Astrocyte of the spinal cord (primary cell): Measurements from ENCODE around the gene GLIS2.

Source experiments
- DNase-seq: peaks from one replicate; pipeline ENCODE4 v3.0.0; 2011; ENCODE audit warnings: low read depth, low spot score
- H3K4me3 ChIP-seq: 2 replicates; pipeline ENCODE4 v1.5.1; 2011; ENCODE audit warnings: low read depth, mild to moderate bottlenecking, low read length, moderate library complexity
- CTCF ChIP-seq: IDR thresholded peaks from 2 replicates; pipeline ENCODE4 v1.5.1; 2012; ENCODE audit warnings: low read depth, mild to moderate bottlenecking, low read length, inconsistent platforms
- in situ Hi-C: cut with HindIII; loops from 2 replicates; pipeline ENCODE4 v1.10.0; 2017; ENCODE audit warnings: low sequenced_read_pairs

Gene GLIS2

DNA sequence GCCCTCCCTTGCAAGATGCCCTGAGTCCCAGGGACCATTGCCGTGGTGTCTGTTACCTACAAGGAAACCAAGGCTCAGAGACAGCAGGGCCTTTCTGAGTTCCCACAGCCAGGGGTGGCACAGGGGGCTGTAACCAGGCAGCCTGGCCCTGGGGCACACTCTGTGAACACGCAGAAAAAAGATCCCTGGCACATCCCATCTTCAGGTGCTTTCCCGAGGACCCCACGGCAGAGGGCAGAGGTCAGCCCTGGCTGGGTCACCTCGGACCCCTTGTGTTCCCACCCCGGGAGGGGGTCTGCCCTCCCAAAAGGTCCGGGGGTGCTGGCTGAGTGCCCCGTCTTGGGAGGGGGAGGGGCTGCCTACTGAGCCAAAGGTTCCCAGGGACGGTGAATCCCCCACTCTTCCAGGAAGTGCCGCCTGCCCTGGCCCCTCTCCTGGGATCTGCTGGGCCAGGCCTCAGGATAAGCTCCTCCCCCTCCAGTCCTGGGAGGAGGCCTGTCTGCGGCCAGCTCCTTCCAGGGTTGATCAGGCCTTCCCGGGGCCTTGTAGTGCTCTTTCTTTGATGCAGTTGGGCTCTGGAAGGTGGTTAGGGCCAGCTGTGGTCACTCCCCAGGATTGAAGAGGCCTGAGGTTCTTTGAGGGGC is 8.1 kb downstream of the GLIS2 start:
- no peak for TF ChIP-seq CTCF
- H3K4me3 ChIP-seq, result no peak overlapping the region
- peak; percentile 49 for DNase-seq
- in situ Hi-C loops, result no loop called here

DNA sequence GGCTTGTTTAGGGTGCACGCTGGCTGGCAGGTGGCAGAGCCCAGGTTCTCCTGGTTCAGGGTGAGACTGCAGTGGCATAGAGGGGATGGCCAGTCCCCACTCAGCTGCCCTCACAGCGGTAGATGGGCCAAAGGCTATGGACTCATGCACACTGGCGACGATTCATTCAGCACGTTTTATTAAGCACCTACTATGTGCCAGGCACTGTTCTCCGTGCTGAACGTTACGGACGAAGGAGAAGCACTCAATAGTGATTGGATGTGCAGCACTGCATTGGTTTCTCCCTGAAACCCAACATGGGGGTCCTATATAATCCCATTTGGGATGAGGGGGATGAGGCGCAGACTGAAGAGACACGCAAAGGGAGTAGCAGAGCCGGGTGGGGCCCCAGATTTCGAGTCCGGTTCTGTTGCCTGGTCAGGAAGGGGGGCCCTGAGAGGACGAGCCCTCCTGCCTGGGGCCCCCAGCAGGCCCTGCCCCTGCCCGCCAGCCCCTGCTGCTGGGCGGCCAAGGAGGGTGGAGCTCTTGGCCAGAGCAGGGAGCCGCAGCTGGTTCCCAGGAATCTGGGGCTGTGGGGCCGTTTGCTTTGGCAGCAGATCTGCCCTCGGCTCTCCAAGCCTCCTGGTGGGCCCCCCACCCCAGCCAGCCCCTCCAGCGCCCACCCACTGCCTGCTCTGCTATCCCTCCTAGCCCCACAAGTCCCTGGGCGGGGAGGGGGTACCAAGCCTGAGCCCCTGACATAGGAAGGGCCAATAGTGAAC is 8.8 kb downstream of the GLIS2 start:
- TF ChIP-seq CTCF, result no peak
- DNase-seq, result no peak
- in situ Hi-C loops, result no loop called here

GRCh38 chr16:4325253-4325758 is 9.4 kb downstream of the GLIS2 start:
- in situ Hi-C loops, result no loop called here
- no peak for TF ChIP-seq CTCF
- H3K4me3 ChIP-seq, result no peak overlapping the region
- no peak for DNase-seq

More for the DNA sequence above, 8.8 kb downstream of the GLIS2 start:
- H3K4me3 ChIP-seq, result no peak overlapping the region

- peak overlapping the region; percentile 17 for H3K4me3 ChIP-seq
- in situ Hi-C loops, result no loop called here
- DNase-seq, result no peak
- no peak for TF ChIP-seq CTCF
Observed at GRCh38 chr16:4327386-4328045, 11.6 kb downstream of the GLIS2 start.

DNA sequence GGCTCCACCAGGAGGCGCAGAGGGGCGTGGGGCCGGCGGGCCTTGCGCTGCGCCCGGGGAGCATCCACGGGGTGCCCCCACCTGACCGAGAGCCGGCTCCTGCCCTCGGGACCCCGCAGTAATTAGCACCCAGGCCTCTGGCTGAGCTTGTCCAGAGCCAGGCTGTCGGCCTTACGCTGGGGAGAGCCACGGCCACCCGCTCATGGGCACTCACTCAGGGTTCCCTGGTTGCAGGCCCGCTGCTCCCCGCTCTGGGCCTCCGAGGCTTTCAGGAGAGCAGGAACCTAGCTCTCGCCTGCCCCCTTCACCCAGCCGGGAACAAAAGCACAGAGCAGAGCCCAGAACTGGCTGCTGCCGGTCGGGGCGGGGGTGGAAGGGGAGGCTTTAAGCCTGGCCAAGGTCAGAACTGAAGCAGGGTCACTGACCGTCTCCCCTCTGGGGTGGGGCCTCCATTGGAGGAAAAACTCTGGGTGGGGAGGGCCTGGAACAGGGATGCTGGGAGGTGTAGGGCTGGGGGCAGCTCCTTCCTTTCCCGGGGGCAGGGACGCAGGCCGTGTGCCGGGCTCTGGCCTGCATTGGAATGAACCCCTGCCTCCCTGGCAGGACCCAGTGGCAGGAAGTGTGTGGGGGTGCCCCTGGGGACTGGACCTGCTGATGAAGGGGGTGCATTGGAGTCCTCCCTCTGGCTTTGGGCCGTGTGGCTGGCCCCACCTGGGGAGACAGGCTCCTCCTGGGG is 12.3 kb downstream of the GLIS2 start:
- in situ Hi-C loops, result no loop called here
- H3K4me3 ChIP-seq, result peak overlapping the region; percentile 17
- DNase-seq, result peak; percentile 62
- peak; percentile 66 for TF ChIP-seq CTCF
